ENCODE results near the gene BCO1. TPM values are rescaled to one million over a fixed set of nuclear protein-coding genes. Genes with fewer than 3 reads are reported as not detected.

BCO1 gene
- total RNA-seq, 1 donor = not detected

- TF ChIP-seq, protein P1, sequence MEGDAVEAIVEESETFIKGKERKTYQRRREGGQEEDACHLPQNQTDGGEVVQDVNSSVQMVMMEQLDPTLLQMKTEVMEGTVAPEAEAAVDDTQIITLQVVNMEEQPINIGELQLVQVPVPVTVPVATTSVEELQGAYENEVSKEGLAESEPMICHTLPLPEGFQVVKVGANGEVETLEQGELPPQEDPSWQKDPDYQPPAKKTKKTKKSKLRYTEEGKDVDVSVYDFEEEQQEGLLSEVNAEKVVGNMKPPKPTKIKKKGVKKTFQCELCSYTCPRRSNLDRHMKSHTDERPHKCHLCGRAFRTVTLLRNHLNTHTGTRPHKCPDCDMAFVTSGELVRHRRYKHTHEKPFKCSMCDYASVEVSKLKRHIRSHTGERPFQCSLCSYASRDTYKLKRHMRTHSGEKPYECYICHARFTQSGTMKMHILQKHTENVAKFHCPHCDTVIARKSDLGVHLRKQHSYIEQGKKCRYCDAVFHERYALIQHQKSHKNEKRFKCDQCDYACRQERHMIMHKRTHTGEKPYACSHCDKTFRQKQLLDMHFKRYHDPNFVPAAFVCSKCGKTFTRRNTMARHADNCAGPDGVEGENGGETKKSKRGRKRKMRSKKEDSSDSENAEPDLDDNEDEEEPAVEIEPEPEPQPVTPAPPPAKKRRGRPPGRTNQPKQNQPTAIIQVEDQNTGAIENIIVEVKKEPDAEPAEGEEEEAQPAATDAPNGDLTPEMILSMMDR (IDR thresholded peaks at IDR 0.05; ENCODE audit: insufficient read depth, low read length) = no peak
These were observed 28.2 kb downstream of the BCO1 start for GRCh38 chr16:81266680-81267095.

DNA sequence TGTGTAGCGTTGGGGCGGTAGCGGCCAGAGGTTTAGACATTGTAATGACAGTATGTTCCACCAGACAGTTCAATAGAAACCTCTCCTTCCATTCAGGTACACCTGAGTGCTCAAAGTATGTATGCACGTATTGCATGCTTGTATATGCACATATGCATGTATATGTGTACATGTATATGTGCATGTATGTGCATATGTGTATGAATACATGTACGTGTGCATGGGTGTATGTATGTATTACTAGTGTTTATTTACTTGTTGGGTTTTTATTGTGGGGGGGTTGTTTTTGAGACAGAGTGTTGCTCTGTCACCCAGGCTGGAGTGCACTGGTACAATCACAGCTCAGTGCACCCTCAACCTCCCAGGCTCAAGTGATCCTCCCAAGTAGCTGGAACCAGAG lies 30.0 kb downstream of the BCO1 start:
- DNase-seq (ENCODE audit: low read depth) = no peak
- TF ChIP-seq, protein P1 (IDR thresholded peaks at IDR 0.05; ENCODE audit: insufficient read depth, low read length) = no peak
- no peak overlapping the region for H3K4me3 ChIP-seq (ENCODE audit: low read depth, low read length)

More at GRCh38 chr16:81266680-81267095, 28.2 kb downstream of the BCO1 start:
- no peak for DNase-seq (ENCODE audit: low read depth)
- no peak overlapping the region for H3K4me3 ChIP-seq (ENCODE audit: low read depth, low read length)

- no peak overlapping the region for H3K4me3 ChIP-seq (ENCODE audit: low read depth, low read length)
- TF ChIP-seq, protein P1 (IDR thresholded peaks at IDR 0.05; ENCODE audit: insufficient read depth, low read length) = no peak
- peak; percentile 68 for DNase-seq (ENCODE audit: low read depth)
These were observed 34.9 kb downstream of the BCO1 start for GRCh38 chr16:81273223-81273950.

- TF ChIP-seq, protein P1 (IDR thresholded peaks at IDR 0.05; ENCODE audit: insufficient read depth, low read length) = no peak
- H3K4me3 ChIP-seq (ENCODE audit: low read depth, low read length) = no peak overlapping the region
- DNase-seq (ENCODE audit: low read depth) = no peak
These were observed 36.6 kb downstream of the BCO1 start for GRCh38 chr16:81275064-81275532.

- TF ChIP-seq, protein P1 (IDR thresholded peaks at IDR 0.05; ENCODE audit: insufficient read depth, low read length) = no peak
- H3K4me3 ChIP-seq (ENCODE audit: low read depth, low read length) = no peak overlapping the region
These were observed 37.3 kb downstream of the BCO1 start for GRCh38 chr16:81275795-81276194.

GRCh38 chr16:81276323-81276722 lies 37.8 kb downstream of the BCO1 start:
- DNase-seq (ENCODE audit: low read depth) = no peak
- H3K4me3 ChIP-seq (ENCODE audit: low read depth, low read length) = no peak overlapping the region
- TF ChIP-seq, protein P1 (IDR thresholded peaks at IDR 0.05; ENCODE audit: insufficient read depth, low read length) = no peak

More at GRCh38 chr16:81275795-81276194, 37.3 kb downstream of the BCO1 start:
- no peak for DNase-seq (ENCODE audit: low read depth)
